ENCODE data around the gene HIF1AN.

- TF ChIP-seq CTCF (IDR thresholded peaks at IDR 0.05) (no peak), EP300 (IDR thresholded peaks at IDR 0.05) (no peak), POLR2A (IDR thresholded peaks at IDR 0.05) (no peak)
These were observed 1.0 kb upstream of the HIF1AN start for GRCh38 chr10:100534726-100535125.
